Activated gamma-delta T cell (primary cell): ENCODE measurements around the gene TNFAIP8L1.
"Not testable (repeated sequence)": the region's sequence is repeated elsewhere in the genome, so short reads cannot be mapped to it uniquely, and the experiment has no call there.

Experiments used
- DNase-seq: peaks from one replicate; lab custom pipeline; 2025; lab: John Stamatoyannopoulos, UW

TNFAIP8L1 gene

DNA sequence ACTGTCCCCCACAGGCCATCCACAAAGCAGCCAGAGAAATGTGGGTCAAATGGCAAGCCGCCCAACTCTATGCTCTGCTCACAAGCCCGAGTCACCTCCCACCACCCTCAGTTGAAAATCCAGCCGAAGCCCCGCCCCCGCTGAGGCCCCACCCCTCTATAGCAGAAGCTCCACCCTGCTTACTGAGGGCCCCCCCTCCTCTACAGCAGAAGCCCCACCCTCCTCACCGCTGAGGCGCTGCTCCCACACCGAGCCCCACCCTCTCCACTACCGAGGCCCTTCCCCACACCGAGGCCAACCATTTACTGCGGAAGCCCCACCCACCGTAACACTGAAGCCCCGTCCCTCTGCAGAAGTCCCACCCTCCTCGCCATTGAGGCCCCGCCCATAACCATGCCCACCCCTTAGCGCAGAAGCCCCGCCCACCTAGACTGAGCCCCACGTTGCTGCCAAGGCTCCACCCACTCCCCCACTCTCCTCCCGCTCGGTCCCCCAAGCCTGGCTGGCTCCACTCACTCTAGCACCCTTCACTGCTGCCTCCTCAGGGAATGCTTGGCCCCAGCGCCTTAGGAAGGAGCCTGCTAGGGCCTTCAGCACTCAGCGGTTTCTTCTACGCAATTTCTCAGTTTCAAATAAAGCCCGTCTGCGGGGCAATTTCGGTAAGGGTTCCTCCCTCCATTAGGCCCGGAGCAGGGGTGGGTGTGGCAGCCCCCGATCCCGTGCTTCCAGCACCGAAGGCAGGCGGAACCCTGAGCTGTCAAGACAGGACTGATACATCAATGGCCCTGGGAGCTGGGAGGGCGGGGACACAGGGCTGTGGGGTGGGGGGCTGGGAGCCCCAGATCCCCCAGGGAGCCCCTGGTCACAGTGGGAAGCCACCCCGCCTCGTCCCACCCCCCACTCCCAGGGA is 39.8 kb downstream of the TNFAIP8L1 start:
- DNase-seq: no peak

DNA sequence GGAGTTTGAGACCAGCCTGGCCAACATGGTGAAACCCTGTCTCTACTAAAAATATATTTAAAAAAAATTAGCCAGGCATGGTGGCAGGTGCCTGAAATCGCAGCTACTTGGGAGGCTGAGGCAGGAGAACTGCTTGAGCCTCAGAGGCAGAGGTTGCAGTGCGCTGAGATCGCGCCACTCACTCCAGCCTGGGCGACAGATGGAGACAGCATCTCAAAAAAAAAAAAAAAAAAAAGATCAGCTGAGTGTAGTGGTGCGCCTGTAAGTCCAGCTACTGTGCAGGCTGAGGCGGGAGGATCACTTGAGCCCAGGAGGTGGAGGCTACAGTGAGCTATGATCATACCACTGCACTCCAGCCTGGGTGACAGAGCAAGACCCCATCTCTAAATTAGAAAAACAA is 40.7 kb downstream of the TNFAIP8L1 start:
- DNase-seq: not testable (repeated sequence)

DNA sequence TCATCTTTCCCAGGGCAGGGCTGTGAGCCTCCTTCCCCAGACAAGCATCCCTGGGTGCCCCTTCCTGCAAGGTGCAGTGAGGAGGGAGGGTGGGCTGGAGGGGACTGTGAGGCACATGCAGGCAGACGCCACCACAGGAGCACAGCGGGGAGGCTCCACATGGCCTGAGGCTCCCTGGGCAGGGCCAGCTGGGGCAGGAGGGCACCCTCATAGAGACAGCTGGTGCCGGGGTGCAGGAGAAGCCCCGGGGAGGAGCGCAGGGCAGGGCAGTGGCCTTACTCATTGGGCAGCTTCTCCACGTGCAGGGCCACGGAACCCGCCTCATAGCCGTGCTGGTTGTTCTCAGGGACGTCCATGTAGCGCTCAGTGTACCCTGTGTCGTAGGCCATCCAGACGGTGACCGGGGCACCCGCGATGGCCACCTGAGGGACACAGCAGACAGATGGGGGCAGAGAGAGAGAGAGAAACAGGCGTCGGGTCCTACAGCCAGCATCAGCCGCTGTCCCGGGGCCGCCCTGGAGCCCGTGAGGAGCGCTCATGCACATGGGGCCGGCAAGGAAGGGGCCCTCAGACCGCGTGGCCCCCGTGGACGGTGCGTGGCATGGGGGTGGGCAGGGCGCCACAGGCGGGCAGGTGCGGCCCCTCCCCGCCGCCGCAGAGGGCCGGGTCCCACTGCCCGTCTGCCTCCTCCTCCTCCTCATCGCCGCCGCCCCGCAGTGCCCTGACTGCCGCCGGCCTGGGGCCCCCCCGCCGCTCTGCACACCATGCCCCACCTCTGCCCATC is 43.3 kb downstream of the TNFAIP8L1 start:
- DNase-seq: no peak

DNA sequence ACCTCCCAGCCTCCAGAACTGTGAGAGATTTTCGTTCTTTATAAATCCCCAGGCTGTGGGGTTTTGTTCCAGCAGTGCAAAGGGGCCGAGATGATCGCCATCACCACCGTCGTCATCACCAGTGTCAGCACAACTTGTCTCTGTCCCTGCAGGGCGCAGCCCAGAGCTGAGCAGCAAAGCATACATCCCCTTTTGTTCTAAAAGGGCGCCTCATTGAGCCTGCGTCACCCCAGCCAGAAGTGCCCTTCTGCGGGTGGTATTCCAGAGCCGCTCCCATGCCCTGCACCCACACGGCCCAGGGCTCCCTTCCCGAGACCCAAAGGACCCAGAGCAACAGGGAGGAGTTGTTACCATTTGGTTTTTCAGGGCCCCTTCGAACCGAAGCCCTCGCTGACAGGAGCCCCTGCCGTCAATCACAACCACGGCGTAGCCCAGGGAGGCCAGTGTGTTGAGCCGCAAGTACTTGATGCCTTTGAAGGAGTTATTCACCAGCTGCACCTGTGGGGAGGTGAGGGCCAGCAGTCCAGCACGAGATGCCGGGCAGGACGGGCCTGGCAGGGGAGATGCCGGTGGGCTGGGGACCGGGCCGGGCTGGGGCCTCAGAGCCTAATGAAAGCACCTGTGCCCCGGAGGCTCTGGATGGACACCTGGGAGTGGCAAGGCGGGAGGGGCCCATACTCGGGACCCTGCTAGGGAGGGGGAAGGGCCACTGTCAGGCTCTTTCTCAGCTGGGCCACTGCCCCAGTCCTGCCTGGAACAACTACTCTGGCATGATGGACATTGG is 45.2 kb downstream of the TNFAIP8L1 start:
- DNase-seq: no peak

DNA sequence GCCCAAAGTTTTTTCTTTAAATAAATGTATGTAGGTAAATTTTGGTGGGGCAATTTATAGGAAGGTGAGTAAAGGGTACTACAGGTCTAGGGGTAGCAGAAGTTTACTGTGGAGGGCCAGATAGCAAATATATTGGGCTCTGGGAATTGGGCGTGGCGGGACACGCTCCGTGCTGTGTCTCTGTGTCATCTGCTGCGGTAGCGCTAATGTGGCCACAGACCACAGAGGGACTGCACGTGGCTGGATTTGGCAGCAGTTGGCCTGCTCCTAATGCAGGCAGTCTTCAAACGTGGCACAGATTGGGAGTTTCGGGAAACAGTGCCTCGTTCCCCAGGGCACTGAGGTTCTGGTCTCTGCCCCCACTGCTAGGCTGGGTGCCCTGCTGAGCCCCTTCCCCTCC is 47.4 kb downstream of the TNFAIP8L1 start:
- DNase-seq: no peak

DNA sequence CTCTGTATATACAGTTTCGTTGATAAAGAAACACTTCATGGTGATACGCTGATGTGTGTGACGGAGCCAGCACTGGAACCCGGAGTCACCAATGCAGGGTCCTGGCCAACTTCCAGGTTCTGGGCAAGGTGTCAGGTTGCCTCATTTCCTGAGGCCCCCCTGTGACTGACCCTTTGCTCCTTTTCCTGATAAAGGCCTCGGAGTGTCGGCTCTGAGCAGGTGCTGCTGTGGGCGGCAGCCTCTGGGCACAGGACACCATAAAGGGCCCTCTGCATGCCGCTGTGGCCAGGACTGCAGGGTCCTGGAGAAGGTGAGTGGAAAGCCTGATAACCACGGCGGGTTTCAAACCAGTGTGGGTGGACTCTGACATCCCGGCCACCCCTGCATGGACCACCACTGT is 48.1 kb downstream of the TNFAIP8L1 start:
- no peak for DNase-seq

DNA sequence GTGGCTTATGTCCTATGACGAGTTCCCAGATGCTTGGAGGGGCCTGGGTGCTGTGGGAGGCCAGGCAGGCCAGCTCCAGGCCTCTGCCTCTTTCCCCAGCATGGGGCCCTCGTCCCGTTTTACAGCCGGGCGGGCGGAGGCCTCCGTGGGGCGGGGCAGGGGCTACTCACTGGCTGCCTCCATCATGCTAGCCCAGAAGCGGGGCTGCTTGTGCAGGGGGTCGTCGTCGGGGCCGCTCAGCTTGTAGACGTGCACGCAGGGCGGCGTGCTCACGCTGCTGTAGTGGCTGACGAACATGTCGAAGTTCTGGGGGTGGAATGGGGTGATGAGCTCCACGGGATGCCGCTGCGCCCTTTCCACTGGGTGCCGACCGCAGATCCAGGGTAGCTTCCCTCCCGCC is 49.3 kb downstream of the TNFAIP8L1 start:
- DNase-seq: no peak

DNA sequence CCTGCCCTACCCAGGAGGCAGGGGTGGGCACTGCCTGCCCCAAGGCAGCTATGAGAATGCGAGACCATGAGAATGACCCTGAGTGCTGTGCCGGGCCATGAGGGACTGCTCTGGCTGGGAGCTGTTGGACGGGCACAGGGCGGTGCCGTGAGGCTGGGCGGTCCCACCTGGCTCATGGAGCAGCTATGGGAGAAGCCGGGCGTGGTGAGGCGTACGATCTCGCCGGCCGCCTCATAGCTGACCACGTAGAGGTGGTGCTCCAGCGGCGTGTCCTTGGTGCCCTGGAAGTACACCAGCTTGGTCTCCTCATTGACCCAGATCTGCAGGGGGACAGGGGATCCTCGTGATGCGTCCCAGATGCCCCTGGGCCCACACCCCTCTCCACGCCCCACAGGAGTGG is 50.1 kb downstream of the TNFAIP8L1 start:
- no peak for DNase-seq

DNA sequence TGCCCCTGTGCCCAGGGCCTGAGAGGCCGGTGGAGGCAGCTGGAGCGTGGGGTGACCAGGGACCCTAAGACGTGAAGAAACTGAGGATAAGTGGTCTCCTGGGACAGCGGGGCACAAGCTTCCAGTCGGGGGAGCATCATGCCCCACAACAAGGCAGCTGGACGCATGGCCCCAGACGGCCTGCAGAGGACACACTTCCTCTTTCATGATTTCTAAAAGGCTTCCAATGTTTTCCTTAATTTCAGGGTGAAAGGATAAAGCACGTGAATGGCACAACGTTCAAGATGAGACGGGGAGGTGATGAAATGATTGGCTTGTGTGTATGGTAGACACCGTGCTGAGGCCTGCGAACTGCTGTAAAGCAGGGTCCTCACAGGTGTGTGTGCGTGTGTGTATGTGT is 51.0 kb downstream of the TNFAIP8L1 start:
- DNase-seq: no peak

DNA sequence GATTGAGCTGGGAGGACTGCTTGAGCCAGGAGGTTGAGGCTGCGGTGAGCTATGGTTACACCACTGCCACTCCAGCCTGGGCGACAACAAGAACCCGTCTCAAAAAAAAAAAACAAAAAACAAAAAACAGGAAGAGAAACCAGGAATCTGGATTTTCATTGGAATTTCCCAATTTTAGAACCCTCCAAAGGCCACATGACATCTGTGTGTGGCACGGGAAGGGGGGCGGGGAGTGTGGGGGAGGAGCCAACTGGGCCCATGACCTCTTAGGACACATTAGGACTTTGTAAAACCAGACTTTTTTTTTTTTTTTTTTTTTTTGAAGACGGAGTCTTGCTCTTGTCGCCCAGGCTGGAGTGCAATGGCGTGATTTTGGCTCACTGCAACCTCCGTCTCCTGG is 52.1 kb downstream of the TNFAIP8L1 start:
- no peak for DNase-seq

DNA sequence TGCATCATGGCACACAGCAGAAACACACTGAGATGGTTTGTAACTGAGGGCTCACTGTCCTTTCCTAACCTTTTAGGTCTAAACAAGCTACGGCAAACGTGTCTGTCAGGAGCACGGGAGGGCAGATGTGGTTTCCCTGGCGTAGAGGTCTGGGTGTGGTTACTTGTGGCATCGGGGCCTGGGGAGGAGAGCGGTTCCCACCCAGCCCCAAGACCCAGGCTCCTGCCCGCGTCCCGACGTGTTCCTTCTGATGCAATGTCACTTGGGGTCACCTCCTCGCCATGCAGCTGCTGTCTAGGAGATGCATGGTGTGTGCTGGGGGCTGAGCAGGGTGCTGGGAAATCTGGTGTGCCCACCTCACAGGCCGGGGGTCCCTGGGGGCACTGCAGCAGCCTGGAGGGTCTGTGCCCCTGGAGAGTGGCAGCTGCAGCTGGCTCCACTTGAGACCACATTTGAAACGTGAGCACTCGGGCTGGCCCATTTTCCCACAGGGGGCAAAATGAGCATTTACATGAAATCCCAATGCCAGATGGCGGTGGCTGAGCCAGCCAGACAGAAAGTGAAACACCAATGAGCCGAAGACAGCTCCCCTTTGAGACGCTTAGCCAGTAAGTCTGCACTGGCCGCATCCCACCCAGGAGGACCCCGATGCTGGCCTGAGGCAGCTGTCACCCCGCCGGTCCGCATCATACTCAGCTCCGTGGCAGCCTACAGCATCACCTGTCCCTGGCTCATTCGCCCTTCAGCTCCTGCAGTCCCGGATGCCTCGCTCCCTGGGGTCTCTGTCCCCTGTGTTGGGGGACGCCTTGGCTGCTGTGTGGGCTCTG is 53.1 kb downstream of the TNFAIP8L1 start:
- DNase-seq: no peak

DNA sequence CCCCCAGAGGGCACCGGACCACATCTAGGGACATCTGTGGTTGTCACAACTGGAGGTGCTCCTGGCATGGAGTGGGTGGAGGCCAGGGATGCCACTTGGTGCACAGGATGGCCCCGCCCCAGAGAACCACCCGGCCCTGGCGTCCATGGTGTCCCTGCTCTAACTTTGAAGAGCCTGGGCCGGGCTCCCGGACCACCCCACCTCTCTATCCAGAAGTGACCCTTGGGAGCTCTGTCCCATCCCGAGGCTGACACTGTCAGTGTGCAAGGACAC is 53.7 kb downstream of the TNFAIP8L1 start:
- no peak for DNase-seq

DNA sequence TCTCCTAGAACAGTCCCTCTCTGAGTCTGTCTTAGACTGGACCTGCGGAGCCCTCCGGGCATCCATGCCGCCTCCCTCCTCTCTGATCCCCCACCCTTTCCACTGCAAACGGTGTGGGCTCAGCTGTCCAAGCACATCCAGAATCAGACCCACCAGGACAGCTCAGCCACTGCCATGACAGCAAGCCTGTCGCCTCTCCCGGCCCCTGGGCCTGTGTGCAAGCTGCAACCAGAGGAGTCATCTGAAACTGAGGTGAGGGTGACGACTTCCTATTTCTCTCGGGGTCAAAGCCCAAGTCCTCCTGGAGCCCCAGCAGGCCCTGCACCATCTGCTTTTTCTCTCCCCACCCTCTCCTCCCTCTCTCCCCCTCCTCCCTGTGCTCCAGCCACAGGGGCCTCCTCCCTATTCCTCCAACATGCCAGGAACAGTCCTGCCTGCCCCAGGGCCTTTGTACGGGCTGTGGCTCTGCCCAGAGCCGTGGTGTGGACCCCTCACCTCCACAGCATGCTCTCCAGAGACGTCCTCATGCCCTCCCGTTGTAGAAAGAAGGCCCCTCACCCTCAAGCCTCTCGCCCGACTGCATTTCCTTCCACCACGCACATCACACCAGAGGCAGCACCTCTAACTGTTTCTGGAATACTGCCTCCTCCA is 54.3 kb downstream of the TNFAIP8L1 start:
- DNase-seq: no peak

DNA sequence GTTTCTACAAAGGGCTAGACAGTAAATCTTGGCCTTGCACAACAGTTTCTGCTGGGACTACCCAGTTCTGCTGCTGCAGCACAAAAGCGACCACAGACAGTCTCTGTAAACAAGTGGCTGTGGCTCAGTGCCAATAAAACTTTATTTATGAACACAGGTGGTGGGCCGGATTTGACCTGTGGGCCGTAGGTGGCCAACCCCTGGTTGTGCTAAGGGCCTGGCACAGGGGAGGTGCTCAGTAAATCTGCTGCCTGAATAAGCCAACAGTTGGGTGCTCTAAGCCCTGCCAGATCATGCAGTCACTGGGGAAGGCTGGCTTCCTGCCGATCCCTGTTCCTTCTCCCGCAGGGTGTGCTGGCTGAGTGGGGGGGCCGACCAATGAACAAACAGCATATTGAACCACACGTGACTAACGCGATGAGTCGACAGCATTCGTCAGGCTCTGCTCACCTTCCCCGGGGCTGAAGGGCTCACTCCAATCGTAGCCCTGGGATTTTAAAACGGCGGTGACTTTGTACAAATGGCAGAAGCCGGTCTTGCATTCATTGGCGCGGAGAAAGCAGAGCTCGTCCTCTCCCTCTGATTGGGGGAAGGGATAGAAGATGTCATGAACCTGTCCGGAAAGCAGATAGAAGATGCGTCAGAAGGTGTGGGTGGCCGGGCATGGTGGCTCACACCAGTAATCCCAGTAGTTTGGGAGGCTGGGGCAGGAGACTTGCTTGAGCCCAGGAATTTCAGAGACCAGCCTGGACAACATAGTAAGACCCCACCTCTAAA is 55.1 kb downstream of the TNFAIP8L1 start:
- no peak for DNase-seq

DNA sequence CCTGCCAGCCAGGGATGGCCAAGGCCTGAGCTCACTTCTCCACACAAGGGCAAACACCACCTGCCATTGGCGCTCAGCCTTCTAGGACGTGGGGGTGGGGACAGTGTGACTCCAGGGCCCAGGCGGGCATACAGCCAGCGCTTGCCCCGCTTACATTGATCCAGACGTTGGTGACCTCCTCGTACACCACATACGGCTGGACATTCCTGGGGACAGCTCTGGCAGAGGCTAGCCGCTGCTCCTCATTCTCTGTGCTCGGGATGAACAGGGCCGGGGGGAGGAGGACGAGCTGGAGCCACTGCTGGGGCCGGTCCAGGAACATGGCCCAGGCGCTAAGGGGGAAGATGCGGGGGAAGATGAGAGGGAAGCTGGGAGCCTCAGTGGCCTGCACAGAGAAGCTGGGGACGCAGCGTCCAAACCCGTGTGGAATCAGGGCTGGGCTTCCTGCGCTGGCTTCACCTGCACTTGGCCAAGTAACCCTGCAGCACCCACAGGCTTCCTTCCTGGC is 56.0 kb downstream of the TNFAIP8L1 start:
- DNase-seq: no peak

DNA sequence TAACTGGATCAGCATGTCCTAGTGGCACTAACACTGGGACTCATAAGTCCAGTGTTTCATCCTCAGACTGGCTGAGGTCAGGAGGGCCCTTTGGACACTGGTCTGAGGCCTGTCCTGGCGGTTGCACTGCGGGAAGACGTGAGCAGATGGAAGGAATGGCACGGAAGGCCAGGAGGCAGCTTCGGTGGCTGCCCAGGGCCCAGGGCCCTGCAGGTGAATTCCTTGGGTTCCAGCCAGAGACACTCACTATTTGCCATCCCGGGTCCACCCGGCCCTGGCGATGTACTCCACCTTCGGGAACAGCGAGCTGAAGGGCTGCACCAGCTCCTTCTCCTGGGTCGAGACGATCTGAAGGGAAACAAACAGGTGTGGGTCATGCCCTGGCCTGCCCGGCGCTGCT is 58.0 kb downstream of the TNFAIP8L1 start:
- DNase-seq: no peak

DNA sequence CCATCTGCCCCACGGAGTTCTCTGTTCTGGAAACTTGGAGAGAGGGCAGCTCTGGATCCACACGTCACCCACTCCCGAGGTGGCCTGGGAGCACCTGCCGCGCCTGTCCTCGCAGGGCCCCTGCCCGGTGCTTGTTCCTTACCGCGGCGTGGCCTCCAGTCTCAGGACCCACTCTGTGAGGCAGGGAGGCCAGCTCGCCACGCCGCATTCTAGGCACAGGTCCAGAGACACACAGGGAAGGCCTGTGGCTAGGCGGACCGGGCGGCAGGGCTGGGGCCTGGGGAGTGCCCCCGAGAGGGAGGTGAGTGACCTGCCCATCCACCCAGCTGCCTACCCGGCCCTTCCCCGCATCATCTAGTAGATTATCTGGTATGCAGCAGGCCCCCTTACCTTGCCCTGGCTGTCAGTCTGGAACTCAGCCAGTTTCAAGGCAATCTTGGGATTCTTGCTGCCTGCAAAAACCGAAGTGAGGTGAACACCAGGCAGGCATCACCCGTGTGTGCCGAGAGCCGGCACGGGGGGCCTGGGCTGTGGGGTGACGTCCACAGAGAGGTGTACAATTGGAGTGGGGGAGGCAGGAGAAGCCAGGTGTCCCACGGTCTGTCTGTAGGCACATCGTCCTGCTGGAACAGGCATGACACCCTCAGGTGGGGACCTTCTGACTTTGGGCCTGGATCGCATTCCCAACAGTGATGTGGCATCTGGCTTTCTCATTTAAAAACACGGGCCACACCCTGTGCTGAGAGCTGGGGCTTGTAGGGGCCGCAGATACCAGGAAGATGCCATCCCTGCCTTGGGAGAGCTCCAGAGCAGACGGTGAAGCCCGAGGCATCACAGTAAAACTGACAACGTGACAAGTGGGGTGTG is 60.7 kb downstream of the TNFAIP8L1 start:
- no peak for DNase-seq

DNA sequence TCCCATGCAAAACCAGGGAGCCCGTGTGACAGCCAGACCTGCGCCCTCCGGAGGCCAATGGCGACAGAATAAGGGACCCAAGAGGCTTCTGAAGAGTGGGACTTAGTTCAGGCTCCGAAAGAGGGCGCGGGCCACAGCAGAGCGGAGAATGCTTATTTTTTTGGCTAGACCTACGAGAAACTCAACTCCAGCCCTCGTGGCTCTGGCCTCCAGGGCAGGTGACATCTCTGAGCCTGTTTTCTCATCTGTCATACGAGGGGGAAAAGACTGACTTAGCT is 61.3 kb downstream of the TNFAIP8L1 start:
- DNase-seq: no peak

DNA sequence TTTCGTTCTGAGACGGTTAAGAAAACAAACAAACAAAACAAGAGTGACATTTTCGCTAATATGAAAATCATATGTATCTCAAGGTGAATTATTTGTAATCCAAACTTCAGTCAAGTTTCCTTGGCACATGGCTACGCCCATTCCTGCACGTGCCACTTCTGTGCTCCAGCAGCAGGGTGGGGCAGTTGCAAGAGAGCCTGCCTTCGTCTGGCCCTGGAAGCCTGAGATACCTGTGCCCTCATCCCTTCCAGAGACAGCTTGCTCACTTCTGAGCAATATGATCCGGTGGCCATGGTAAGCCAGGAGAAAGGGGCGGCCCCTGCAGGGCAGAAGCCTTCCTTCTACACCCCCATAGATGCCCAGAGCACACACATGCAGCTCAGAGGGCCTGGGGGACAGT is 62.2 kb downstream of the TNFAIP8L1 start:
- DNase-seq: no peak

DNA sequence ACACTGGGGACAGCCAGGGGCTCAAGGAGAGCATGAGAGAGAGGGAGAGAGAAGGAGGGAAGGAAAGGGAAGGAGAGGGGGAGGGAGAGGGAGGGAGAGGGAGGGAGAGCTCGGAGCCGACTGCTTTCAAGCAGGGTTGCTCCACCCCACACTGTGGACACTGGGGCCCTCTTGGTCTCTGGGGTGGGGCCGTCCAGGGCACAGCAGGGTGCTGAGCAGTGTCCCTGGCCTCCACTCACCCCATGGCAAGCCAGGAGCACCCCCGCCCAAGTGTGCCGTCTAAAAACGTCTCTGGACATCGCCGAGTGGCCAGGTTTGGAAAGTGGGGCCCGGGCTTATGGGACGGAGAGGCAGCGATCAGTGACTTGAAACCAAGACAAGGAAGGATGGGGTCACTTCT is 63.4 kb downstream of the TNFAIP8L1 start:
- no peak for DNase-seq
